Measurements from ENCODE around the gene LYRM4.

The LYRM4 gene

GRCh38 chr6:5260661-5261544 lies at the start of gene LYRM4, which contains the start of gene FARS2:
TSS of gene LYRM4 (minus strand) at chr6:5260950. CDS start at chr6:5260733, 217 bp downstream.
TSS of gene FARS2 (plus strand) at chr6:5261513.
- H3K27ac ChIP-seq, result peak within 1 kb of the TSS; percentile 98
- no peaks in the 10 kb centered on the region for H3K27me3 ChIP-seq
- no peaks in the 10 kb centered on the region for H3K9me3 ChIP-seq
- peaks cover 18% of the 10 kb centered on the region in 2 experiments for H3K4me1 ChIP-seq (ENCODE audit: control insufficient read depth in 1 of 2, insufficient read depth in 1 of 2, low read depth in 1 of 2, low read length in 1 of 2)
- TF ChIP-seq CTCF (IDR thresholded peaks at IDR 0.05), result peak; percentile 33
- H3K36me3 ChIP-seq, result no peaks in the 10 kb centered on the region
- peak within 1 kb of the TSS; percentile 91 for H3K4me3 ChIP-seq (ENCODE audit: low read depth in 1 of 2, low read length in 1 of 2)

GRCh38 chr6:5308066-5308465 lies 47.3 kb upstream of the LYRM4 start:
- Histone ChIP-seq H3K27ac (no peak overlapping the region), H3K9me3 (no peaks in the 10 kb centered on the region), H3K4me1 (ENCODE audit: control insufficient read depth in 1 of 2, insufficient read depth in 1 of 2, low read depth in 1 of 2, low read length in 1 of 2) (peaks cover 0 to 2% of the 10 kb centered on the region in 2 experiments), H3K4me3 (ENCODE audit: low read depth in 1 of 2, low read length in 1 of 2) (no peak overlapping the region), H3K27me3 (no peaks in the 10 kb centered on the region), H3K36me3 (no peaks in the 10 kb centered on the region)
- TF ChIP-seq CTCF (IDR thresholded peaks at IDR 0.05), result no peak

- Histone ChIP-seq H3K4me3 (ENCODE audit: low read depth in 1 of 2, low read length in 1 of 2) (no peak overlapping the region), H3K27ac (no peak overlapping the region), H3K4me1 (ENCODE audit: control insufficient read depth in 1 of 2, insufficient read depth in 1 of 2, low read depth in 1 of 2, low read length in 1 of 2) (peaks cover 0 to 5% of the 10 kb centered on the region in 2 experiments), H3K27me3 (no peaks in the 10 kb centered on the region), H3K9me3 (no peaks in the 10 kb centered on the region), H3K36me3 (no peaks in the 10 kb centered on the region)
- TF ChIP-seq CTCF (IDR thresholded peaks at IDR 0.05), result no peak
Observed at GRCh38 chr6:5307058-5307457, 46.3 kb upstream of the LYRM4 start.

- Histone ChIP-seq H3K27me3 (no peaks in the 10 kb centered on the region), H3K9me3 (no peaks in the 10 kb centered on the region), H3K4me1 (ENCODE audit: control insufficient read depth in 1 of 2, insufficient read depth in 1 of 2, low read depth in 1 of 2, low read length in 1 of 2) (peaks cover 0 to 5% of the 10 kb centered on the region in 2 experiments), H3K27ac (no peak overlapping the region), H3K36me3 (no peaks in the 10 kb centered on the region), H3K4me3 (ENCODE audit: low read depth in 1 of 2, low read length in 1 of 2) (no peak overlapping the region)
- no peak for TF ChIP-seq CTCF (IDR thresholded peaks at IDR 0.05)
Observed at GRCh38 chr6:5305968-5306626, 45.3 kb upstream of the LYRM4 start.

GRCh38 chr6:5303682-5304081 lies 42.9 kb upstream of the LYRM4 start:
- H3K27ac ChIP-seq, result no peak overlapping the region
- TF ChIP-seq CTCF (IDR thresholded peaks at IDR 0.05), result no peak
- no peaks in the 10 kb centered on the region for H3K9me3 ChIP-seq
- no peaks in the 10 kb centered on the region for H3K27me3 ChIP-seq
- peaks cover 0 to 5% of the 10 kb centered on the region in 2 experiments for H3K4me1 ChIP-seq (ENCODE audit: control insufficient read depth in 1 of 2, insufficient read depth in 1 of 2, low read depth in 1 of 2, low read length in 1 of 2)
- no peak overlapping the region for H3K4me3 ChIP-seq (ENCODE audit: low read depth in 1 of 2, low read length in 1 of 2)
- H3K36me3 ChIP-seq, result no peaks in the 10 kb centered on the region
